Eye (tissue), 1 donor: ENCODE results near the gene UNCX.

ENCODE experiments used
- DNase-seq: peaks from one replicate; pipeline ENCODE4 v3.0.0-alpha.2; 2015

UNCX gene

GRCh38 chr7:1244700-1245523, 12.2 kb downstream of the UNCX start:
- DNase-seq: peak; percentile 50

GRCh38 chr7:1245524-1246050, 12.9 kb downstream of the UNCX start:
- DNase-seq: peak; percentile 61

GRCh38 chr7:1246160-1246870, 13.6 kb downstream of the UNCX start:
- peak; percentile 67 for DNase-seq

GRCh38 chr7:1246871-1247526, 14.3 kb downstream of the UNCX start:
- peak; percentile 55 for DNase-seq

GRCh38 chr7:1247527-1248041, 14.9 kb downstream of the UNCX start:
- DNase-seq: peak; percentile 87

- DNase-seq: peak; percentile 74
Observed at GRCh38 chr7:1248143-1248915, 15.7 kb downstream of the UNCX start.

- no peak for DNase-seq
Observed at GRCh38 chr7:1248916-1249581, 16.4 kb downstream of the UNCX start.

- DNase-seq: peak; percentile 67
Observed at GRCh38 chr7:1249731-1250130, 17.1 kb downstream of the UNCX start.

- DNase-seq: no peak
Observed at GRCh38 chr7:1250901-1251300, 18.2 kb downstream of the UNCX start.

GRCh38 chr7:1251796-1252539, 19.3 kb downstream of the UNCX start:
- peak; percentile 60 for DNase-seq

GRCh38 chr7:1252540-1253090, 19.9 kb downstream of the UNCX start:
- peak; percentile 44 for DNase-seq

GRCh38 chr7:1253681-1254181, 21.1 kb downstream of the UNCX start:
- DNase-seq: no peak

GRCh38 chr7:1254281-1255079, 21.8 kb downstream of the UNCX start:
- no peak for DNase-seq

- no peak for DNase-seq
Observed at GRCh38 chr7:1255080-1255816, 22.6 kb downstream of the UNCX start.

GRCh38 chr7:1255817-1256340, 23.2 kb downstream of the UNCX start:
- DNase-seq: peak; percentile 73

- no peak for DNase-seq
Observed at GRCh38 chr7:1256621-1257020, 23.9 kb downstream of the UNCX start.

- no peak for DNase-seq
Observed at GRCh38 chr7:1257221-1257620, 24.5 kb downstream of the UNCX start.

- no peak for DNase-seq
Observed at GRCh38 chr7:1257863-1258262, 25.2 kb downstream of the UNCX start.
